Kidney tubule cell (primary cell): ENCODE measurements around the gene CD207.
A peak's percentile ranks its signal among the peaks of the same experiment; 100 is the strongest.

Source experiments
- DNase-seq: peaks from one replicate; pipeline ENCODE4 v3.0.0-alpha.2; 2018; ENCODE audit warnings: low spot score

The CD207 gene

DNA sequence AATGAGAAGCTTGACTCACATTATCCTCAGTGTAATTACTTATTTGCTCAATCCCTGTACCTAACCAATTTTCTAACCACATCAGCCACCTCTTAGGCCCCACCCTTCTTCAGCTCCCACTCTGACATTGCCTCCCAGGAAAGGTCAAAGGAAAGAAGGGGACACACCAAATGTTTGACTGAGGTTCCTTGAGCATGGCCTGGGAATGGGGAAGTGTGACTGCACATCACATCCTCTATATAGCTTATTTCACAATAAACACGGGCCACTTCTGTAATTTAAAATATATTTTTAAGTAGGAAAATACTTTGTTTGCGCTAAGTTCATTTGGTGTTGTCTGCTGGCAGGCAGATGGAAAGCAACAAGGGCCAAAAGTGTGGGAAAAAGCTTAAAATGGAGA lies 42.2 kb downstream of the CD207 start:
- no peak for DNase-seq

DNA sequence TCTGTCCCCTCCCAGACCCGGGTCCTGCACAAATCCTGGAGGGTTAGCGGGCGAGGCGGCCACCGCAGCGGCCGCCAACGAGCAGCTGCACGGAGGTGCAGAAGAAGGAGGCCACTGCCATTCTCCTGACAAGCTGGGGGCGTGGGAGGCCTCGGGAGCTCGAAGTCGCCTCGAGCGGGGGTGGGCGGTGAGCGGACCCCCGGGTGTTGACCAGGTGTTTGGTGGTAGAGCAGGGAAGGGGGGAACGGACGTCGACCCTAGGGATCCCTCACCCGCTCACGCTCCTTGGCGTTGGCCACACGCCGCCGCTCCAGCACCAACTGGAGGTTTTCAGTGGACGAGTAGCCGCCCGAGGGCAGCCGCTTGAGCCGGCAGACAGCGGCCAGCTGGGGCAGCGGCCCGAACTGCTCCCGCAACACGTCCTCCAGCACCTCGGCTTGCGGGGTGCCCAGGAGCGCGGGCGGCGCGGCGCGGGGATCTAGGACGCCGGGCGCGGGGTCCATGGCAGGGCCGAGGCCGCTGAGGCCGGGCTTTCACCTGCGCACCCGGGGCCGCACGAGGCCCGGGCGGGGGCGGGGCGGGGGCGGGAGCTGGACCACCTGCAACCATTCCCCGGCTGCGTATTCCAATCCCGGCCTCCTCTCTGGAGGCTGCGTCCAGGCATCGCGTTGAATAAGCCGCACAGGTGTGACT lies 45.3 kb downstream of the CD207 start, which contains the start of gene FIGLA:
FIGLA (minus strand) TSS at position 508 of the 693 bp plus-strand sequence; CDS start at position 503, 5 bp downstream.
- no peak for DNase-seq

DNA sequence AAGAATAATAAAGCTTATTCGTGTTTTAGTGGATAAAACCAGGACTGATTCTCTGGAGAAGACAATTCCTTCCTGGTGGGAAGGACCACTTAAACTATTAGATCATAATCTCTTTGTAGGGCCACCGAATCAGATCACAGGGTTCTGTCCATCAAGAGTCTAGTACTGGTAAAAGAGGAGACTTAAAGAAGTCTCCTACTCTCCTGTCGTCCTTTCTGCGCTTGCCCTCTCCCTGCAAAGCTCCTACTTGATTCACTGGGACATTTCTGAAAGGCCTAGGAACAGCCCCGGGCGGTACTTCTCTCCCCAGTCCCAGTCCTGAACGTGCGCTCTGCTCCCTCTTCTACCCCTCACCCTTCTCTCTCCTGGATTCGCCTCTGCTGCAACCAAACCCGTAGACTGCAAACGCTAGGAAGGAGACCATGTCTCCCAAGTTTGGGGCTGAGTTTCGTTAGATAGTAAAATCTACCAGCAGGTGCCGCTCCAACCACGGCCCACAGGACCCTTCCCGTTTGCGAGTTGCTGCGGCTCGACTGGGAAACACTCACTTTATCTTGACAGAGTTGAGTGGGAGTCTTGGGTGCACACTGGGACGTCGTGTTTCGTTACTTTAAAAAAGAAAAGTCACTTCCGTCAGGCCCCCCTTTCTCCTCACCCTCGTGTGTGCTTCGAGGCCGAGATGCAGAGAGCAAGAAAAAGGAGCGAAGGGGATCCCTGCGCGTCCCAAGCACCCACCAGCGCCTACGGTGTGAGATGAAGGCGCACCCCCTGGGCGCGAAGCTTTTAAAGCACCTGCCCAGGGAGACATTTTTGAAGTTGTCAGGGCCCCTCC lies 46.1 kb downstream of the CD207 start:
- DNase-seq: peak; percentile 57

DNA sequence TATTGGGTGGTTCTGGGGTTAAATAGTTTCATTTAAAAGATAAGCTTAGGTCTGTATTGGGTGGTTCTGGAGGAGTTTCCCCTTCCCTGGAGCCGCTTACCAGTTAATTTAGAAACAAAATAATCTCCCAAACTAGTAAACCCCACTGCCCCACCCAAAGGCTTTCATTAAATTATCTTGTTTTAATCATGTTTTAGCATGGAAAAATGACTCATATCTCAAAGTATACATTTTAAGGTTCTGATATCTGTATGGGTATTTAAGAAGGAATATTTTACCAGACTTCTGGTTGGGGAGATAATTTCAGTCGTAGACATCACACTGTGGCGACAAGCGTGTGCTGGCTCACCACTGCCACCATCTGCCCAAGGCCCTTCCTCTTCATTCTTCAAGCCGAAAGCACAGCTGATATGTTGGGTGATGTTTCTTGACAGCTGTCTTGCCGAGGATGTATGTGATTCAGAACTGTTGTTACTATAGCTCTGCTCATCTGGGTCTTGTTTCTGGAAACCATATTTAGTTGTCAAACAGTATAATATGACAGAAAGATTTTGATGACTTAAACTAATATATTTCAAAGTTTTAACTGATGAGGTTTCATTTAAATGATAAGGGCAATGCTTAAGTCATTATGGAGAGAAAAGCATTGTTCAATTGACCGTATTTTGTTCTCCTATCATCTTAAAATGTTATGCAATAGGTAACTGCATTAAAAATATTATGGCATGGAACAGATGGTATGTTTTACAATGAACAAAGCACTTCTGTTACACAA lies 50.3 kb downstream of the CD207 start:
- DNase-seq: peak; percentile 44

DNA sequence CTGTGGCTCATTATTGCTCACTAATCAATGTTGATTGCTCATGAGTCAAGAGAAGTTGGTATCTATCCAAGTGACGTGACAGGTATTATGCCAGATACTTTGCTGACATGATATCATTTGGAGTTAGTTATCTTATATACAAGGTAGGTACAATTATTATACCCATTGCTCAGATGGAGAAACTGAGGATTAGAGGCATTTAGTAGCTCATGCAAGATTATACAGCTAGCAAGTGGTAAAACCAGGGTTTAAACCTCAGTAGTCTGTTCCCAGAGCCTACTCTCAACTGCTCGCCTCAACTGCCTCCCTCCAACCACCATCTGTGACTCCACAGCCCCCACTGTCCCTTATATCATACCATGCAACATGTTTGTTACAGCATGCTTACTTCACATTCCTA lies 51.3 kb downstream of the CD207 start:
- no peak for DNase-seq
